ENCODE data around the gene ZCCHC14. TPM values are rescaled to one million over a fixed set of nuclear protein-coding genes. Genes with fewer than 3 reads are reported as not detected.
A peak's percentile ranks its signal among the peaks of the same experiment; 100 is the strongest.
"Not testable (repeated sequence)": the region's sequence is repeated elsewhere in the genome, so short reads cannot be mapped to it uniquely, and the experiment has no call there.

The ZCCHC14 gene
- total and polyA plus RNA-seq, 4 donors = 7.4 to 31.1 (median 19.3) TPM

DNA sequence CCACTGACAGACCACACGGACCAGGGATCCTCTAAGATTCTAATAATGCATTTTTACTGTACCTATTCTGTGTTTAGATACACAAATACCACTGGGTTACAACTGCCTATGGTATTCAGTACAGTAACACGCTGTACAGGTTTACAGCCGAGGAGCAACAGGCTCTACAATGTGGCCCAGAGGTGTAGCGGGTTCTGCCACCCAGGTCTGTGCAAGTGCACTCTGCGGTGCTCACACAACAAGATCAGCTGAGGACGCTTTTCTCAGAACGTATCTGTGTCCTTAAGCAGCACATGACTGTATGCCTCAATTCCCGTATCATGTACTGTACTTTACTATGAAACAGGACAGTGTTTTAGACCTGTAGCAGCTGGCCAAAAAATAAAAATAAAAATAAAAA is 6.5 kb downstream of the ZCCHC14 start:
- 84 to 88% methylated on average over 8 of the region's 8 CpGs for WGBS, 2 donors
- H3K4me1 ChIP-seq (ENCODE audit: control insufficient read depth in 5 of 5, insufficient read depth in 5 of 5, low read length in 5 of 5) = peaks cover 10 to 43% (median 19%) of the 10 kb centered on the region in 5 donors
- H3K36me3 ChIP-seq (ENCODE audit: control insufficient read depth in 4 of 4, insufficient read depth in 4 of 4, low read length in 4 of 4) = peaks cover 0 to 3% (median under 1%) of the 10 kb centered on the region in 4 donors
- H3K9me3 ChIP-seq (ENCODE audit: control insufficient read depth in 4 of 4, insufficient read depth in 3 of 4, low read length in 3 of 4) = no peaks in the 10 kb centered on the region
- DNase-seq = no peak
- TF ChIP-seq, protein P1, sequence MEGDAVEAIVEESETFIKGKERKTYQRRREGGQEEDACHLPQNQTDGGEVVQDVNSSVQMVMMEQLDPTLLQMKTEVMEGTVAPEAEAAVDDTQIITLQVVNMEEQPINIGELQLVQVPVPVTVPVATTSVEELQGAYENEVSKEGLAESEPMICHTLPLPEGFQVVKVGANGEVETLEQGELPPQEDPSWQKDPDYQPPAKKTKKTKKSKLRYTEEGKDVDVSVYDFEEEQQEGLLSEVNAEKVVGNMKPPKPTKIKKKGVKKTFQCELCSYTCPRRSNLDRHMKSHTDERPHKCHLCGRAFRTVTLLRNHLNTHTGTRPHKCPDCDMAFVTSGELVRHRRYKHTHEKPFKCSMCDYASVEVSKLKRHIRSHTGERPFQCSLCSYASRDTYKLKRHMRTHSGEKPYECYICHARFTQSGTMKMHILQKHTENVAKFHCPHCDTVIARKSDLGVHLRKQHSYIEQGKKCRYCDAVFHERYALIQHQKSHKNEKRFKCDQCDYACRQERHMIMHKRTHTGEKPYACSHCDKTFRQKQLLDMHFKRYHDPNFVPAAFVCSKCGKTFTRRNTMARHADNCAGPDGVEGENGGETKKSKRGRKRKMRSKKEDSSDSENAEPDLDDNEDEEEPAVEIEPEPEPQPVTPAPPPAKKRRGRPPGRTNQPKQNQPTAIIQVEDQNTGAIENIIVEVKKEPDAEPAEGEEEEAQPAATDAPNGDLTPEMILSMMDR (IDR thresholded peaks at IDR 0.05; ENCODE audit: control extremely low read depth, extremely low read depth) = no peak
- H3K27ac ChIP-seq (ENCODE audit: low read depth in 1 of 2, low read length in 1 of 2) = no peak overlapping the region
- no peaks in the 10 kb centered on the region for H3K27me3 ChIP-seq (ENCODE audit: control insufficient read depth in 3 of 3, insufficient read depth in 3 of 3, low read length in 2 of 3)
- ATAC-seq (ENCODE audit: insufficient read depth, low FRiP score) = no peak
- no peak overlapping the region for H3K4me3 ChIP-seq
- no peak overlapping the region for H3K9ac ChIP-seq (ENCODE audit: insufficient read depth in 1 of 2, low read length in 2 of 2)

DNA sequence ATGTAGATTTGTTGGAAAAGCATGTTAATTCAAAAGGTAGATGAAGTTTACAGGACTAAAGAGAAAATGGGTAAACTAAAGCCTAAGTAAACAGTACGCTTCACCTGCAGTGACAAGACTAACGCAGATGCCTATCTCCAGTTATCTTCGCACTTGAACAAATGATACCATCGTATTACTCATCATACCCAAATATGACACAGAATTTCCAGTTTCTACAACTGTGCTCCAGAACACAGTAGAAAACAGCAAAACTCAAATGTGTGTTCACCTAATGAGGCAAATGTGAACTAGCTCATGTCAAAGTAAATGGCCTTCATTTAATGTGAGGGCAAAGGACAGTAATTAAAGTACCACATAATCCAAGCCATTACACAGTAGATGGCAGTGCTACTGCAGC is 7.0 kb downstream of the ZCCHC14 start:
- WGBS, 2 donors = 78 to 95% methylated on average over 4 of the region's 4 CpGs
- not testable (repeated sequence) for H3K36me3 ChIP-seq (ENCODE audit: control insufficient read depth in 4 of 4, insufficient read depth in 4 of 4, low read length in 4 of 4); ATAC-seq (ENCODE audit: insufficient read depth, low FRiP score); DNase-seq; H3K27ac ChIP-seq (ENCODE audit: low read depth in 1 of 2, low read length in 1 of 2); H3K9ac ChIP-seq (ENCODE audit: insufficient read depth in 1 of 2, low read length in 2 of 2); H3K4me3 ChIP-seq; H3K9me3 ChIP-seq (ENCODE audit: control insufficient read depth in 4 of 4, insufficient read depth in 3 of 4, low read length in 3 of 4); H3K27me3 ChIP-seq (ENCODE audit: control insufficient read depth in 3 of 3, insufficient read depth in 3 of 3, low read length in 2 of 3)
- peaks cover 10 to 38% (median 19%) of the 10 kb centered on the region in 5 donors for H3K4me1 ChIP-seq (ENCODE audit: control insufficient read depth in 5 of 5, insufficient read depth in 5 of 5, low read length in 5 of 5)

DNA sequence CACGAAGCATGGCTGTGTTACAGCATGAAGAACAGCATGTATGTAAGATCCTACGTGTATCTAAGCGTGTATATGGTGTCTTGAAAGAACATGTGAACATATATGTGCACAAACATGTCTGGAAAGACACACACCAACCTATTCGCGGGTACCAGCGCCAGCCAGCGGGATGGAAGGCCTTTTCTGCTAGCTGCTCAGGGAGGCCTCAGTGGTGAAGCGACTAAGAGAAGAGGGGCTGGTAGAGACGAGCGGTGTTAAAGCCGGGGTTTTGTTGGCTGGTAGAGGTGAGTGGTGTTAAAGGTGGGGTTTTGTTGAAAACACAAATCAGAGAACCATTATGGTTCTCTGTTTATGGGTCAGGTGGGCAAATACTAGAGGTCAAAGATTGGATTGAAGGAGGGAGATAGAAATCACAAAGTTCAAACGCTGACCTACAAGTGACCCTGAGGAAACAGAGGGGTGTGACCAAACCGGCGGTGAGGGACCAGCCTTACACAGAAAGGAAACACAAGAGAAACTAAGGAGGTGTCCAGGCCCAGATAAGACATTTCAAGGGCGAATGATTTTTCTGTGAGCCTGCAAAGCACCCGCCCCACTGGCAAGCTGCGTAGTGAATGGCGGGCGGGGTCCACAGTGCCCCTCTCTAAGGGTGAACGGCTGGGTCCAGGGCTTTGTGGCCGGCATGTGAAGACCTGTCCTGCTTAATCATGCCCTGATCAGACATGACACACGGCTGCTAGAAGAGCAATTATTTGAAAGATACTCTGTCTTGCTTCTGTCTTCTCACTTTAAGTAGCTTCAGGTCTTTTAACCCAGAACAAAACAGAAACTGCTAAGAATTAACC is 8.1 kb downstream of the ZCCHC14 start:
- WGBS, 2 donors = 63 to 77% methylated on average over 21 to 22 of the region's 22 CpGs
- Histone ChIP-seq H3K4me3 (no peak overlapping the region), H3K27me3 (ENCODE audit: control insufficient read depth in 3 of 3, insufficient read depth in 3 of 3, low read length in 2 of 3) (no peaks in the 10 kb centered on the region), H3K4me1 (ENCODE audit: control insufficient read depth in 5 of 5, insufficient read depth in 5 of 5, low read length in 5 of 5) (peaks cover 11 to 28% (median 17%) of the 10 kb centered on the region in 5 donors), H3K9ac (ENCODE audit: insufficient read depth in 1 of 2, low read length in 2 of 2) (no peak overlapping the region), H3K36me3 (ENCODE audit: control insufficient read depth in 4 of 4, insufficient read depth in 4 of 4, low read length in 4 of 4) (no peaks in the 10 kb centered on the region), H3K27ac (ENCODE audit: low read depth in 1 of 2, low read length in 1 of 2) (peak overlapping the region; percentile 7 to 57), H3K9me3 (ENCODE audit: control insufficient read depth in 4 of 4, insufficient read depth in 3 of 4, low read length in 3 of 4) (no peaks in the 10 kb centered on the region)
- DNase-seq (no peak), ATAC-seq (ENCODE audit: insufficient read depth, low FRiP score) (no peak)
- TF ChIP-seq, protein P1 (IDR thresholded peaks at IDR 0.05; ENCODE audit: control extremely low read depth, extremely low read depth) = no peak

DNA sequence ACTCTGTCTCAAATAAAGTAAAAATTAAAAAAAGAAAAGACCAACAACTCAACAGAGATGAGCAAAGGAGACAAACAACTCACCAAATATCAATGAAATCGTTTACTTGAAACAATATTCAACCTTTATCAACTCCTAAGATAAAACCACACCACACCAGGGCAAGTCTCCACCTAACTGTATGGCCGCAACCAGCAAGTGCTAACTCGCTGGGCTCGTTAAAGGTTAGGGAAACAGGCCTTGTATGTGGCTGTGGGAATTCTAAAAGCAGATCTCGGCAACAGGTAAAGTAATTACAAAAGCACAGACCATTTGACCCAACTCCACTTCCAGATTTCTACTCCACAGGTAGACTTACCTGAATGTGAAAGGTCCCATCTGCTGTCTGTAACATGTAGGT is 9.3 kb downstream of the ZCCHC14 start:
- H3K36me3 ChIP-seq (ENCODE audit: control insufficient read depth in 4 of 4, insufficient read depth in 4 of 4, low read length in 4 of 4) = no peaks in the 10 kb centered on the region
- H3K4me3 ChIP-seq = no peak overlapping the region
- H3K9ac ChIP-seq (ENCODE audit: insufficient read depth in 1 of 2, low read length in 2 of 2) = no peak overlapping the region
- DNase-seq = no peak
- H3K9me3 ChIP-seq (ENCODE audit: control insufficient read depth in 4 of 4, insufficient read depth in 3 of 4, low read length in 3 of 4) = no peaks in the 10 kb centered on the region
- WGBS, 2 donors = 84 to 93% methylated on average over 5 of the region's 5 CpGs
- no peak for ATAC-seq (ENCODE audit: insufficient read depth, low FRiP score)
- H3K4me1 ChIP-seq (ENCODE audit: control insufficient read depth in 5 of 5, insufficient read depth in 5 of 5, low read length in 5 of 5) = peaks cover 10 to 15% (median 14%) of the 10 kb centered on the region in 5 donors
- TF ChIP-seq, protein P1 (IDR thresholded peaks at IDR 0.05; ENCODE audit: control extremely low read depth, extremely low read depth) = no peak
- no peak overlapping the region for H3K27ac ChIP-seq (ENCODE audit: low read depth in 1 of 2, low read length in 1 of 2)
- no peaks in the 10 kb centered on the region for H3K27me3 ChIP-seq (ENCODE audit: control insufficient read depth in 3 of 3, insufficient read depth in 3 of 3, low read length in 2 of 3)

DNA sequence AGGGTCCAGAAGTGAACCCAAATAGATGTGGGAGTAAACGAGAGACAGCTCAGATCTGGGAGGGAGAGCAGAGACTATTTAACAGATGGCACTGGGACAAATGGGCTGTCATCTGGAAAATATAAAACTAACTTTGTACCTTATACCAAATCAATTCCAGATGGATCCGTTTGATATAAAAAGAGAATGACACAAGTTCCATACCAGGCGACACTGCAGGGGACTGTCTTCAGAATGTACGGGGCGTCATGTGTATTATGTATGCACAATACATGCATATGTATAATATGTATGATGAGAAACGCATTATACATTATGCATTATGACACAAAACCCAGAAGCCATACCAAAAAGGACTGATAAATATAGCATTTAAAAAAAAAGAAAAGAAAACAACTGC is 10.2 kb downstream of the ZCCHC14 start:
- not testable (repeated sequence) for DNase-seq; H3K9me3 ChIP-seq (ENCODE audit: control insufficient read depth in 4 of 4, insufficient read depth in 3 of 4, low read length in 3 of 4); H3K9ac ChIP-seq (ENCODE audit: insufficient read depth in 1 of 2, low read length in 2 of 2); H3K4me3 ChIP-seq; H3K27ac ChIP-seq (ENCODE audit: low read depth in 1 of 2, low read length in 1 of 2); ATAC-seq (ENCODE audit: insufficient read depth, low FRiP score); H3K36me3 ChIP-seq (ENCODE audit: control insufficient read depth in 4 of 4, insufficient read depth in 4 of 4, low read length in 4 of 4); H3K27me3 ChIP-seq (ENCODE audit: control insufficient read depth in 3 of 3, insufficient read depth in 3 of 3, low read length in 2 of 3)
- H3K4me1 ChIP-seq (ENCODE audit: control insufficient read depth in 5 of 5, insufficient read depth in 5 of 5, low read length in 5 of 5) = peaks cover 10 to 14% (median 12%) of the 10 kb centered on the region in 5 donors
- 92 to 97% methylated on average over 6 of the region's 6 CpGs for WGBS, 2 donors

Measured in lung (tissue), 12 donors.